T-cell (primary cell): ENCODE data around the gene MCM5. TPM values are rescaled to one million over a fixed set of nuclear protein-coding genes. Genes with fewer than 3 reads are reported as not detected.

Experiments used
- ATAC-seq, 4 experiments: fragments of 200-7000 bp in 3 of 4; fragments of 150-1000 bp in 1 of 4; cut with Tn5 transposase; replicated peaks in 1 of 4; 1 replicate in 3 of 4; 2 replicates in 1 of 4; pipeline ENCODE4 v1.10.0; 2021; ENCODE audit warnings: moderate library complexity in 3 of 4, mild to moderate bottlenecking in 2 of 4, moderate number of reproducible peaks in 1 of 4
- CTCF ChIA-PET, 2 donors: fragments of 300-600 bp; sonication (Branson Sonifier 250); formaldehyde crosslinking; loops; one replicate each; lab custom pipeline; 2022; ENCODE audit warnings: antibody characterized with exemption in 2 of 2; lab: Charles Lee
- POLR2A ChIA-PET, 2 donors: fragments of 300-600 bp; sonication (Branson Sonifier 250); formaldehyde crosslinking; loops; one replicate each; lab custom pipeline; 2022; ENCODE audit warnings: antibody characterized with exemption in 2 of 2; lab: Charles Lee
- DNase-seq, 35 experiments: peaks; one replicate each; pipeline versions ENCODE4 v3.0.0 to v3.0.0-alpha.2; 2013 to 2023
- H3K27ac ChIP-seq: one replicate; pipeline ENCODE4 v1.5.1; 2013; ENCODE audit warnings: low read length
- H3K27me3 ChIP-seq, 2 experiments: replicated peaks in 1 of 2; 1 replicate in 1 of 2; 2 replicates in 1 of 2; pipeline versions ENCODE4 v1.6.1 to v1.7.0; 2013; ENCODE audit warnings: low read length in 1 of 2, mixed read lengths in 1 of 2; ENCODE audit not compliant: control insufficient read depth in 2 of 2, insufficient read depth in 2 of 2; ENCODE audit errors: extremely low read depth in 1 of 2
- H3K36me3 ChIP-seq, 2 donors: 1 replicate in 1 of 2; 2 replicates in 1 of 2; pipeline versions ENCODE4 v1.6.1 to v1.7.0; 2013; ENCODE audit warnings: low read length in 1 of 2; ENCODE audit not compliant: control insufficient read depth in 2 of 2, insufficient read depth in 1 of 2; ENCODE audit errors: extremely low read depth in 1 of 2
- H3K4me1 ChIP-seq, 2 experiments: 1 replicate in 1 of 2; 2 replicates in 1 of 2; pipeline versions ENCODE4 v1.6.1 to v1.7.0; 2013; ENCODE audit warnings: low read length in 2 of 2, mixed read lengths in 1 of 2; ENCODE audit not compliant: insufficient read depth in 2 of 2, control insufficient read depth in 1 of 2; ENCODE audit errors: extremely low read depth in 1 of 2
- H3K4me3 ChIP-seq, 2 donors: 1 replicate in 1 of 2; 2 replicates in 1 of 2; pipeline versions ENCODE4 v1.5.1 to v1.7.0; 2013; ENCODE audit warnings: mild to moderate bottlenecking in 2 of 2, low read length in 1 of 2, moderate library complexity in 1 of 2; ENCODE audit not compliant: control insufficient read depth in 1 of 2; ENCODE audit errors: extremely low read depth in 1 of 2
- H3K9me3 ChIP-seq: 2 replicates; pipeline ENCODE4 v1.7.0; 2013
- H3K27ac Mint-ChIP-seq, 2 donors: one replicate each; pipeline ENCODE4 v1.8.0; 2020 to 2021; ENCODE audit warnings: mild to moderate bottlenecking in 2 of 2, mixed read lengths in 2 of 2
- H3K27me3 Mint-ChIP-seq, 2 donors: one replicate each; pipeline ENCODE4 v1.8.0; 2021 to 2022; ENCODE audit warnings: mixed read lengths in 2 of 2
- H3K36me3 Mint-ChIP-seq: one replicate; pipeline ENCODE4 v1.8.0; 2021; ENCODE audit warnings: mixed read lengths
- H3K4me1 Mint-ChIP-seq, 3 donors: one replicate each; pipeline ENCODE4 v1.8.0; 2020 to 2022; ENCODE audit warnings: mixed read lengths in 3 of 3, mild to moderate bottlenecking in 1 of 3
- H3K4me3 Mint-ChIP-seq, 3 donors: one replicate each; pipeline ENCODE4 v1.8.0; 2020 to 2022; ENCODE audit warnings: mild to moderate bottlenecking in 3 of 3, mixed read lengths in 3 of 3, moderate library complexity in 3 of 3
- H3K9me3 Mint-ChIP-seq, 3 donors: one replicate each; pipeline ENCODE4 v1.8.0; 2020 to 2022; ENCODE audit warnings: mixed read lengths in 3 of 3
- WGBS: methylation state at CpG from one replicate; pipeline ENCODE4 v1.1.5; 2013; ENCODE audit warnings: missing lambda C conversion rate; ENCODE audit not compliant: insufficient coverage; 5-methylcytosine and 5-hydroxymethylcytosine counted together
- total RNA-seq, 35 experiments: library from RNA in 6 of 35; stranded (reverse) in 6 of 35; fragments of 120-200 nt in 1 of 35; gene quantifications; one replicate each; pipeline versions ENCODE4 v1.2.1 to v1.2.4 and lab custom pipeline; 2013 to 2026

MCM5 gene
- total RNA-seq, 5 donors from 2014 or later (not counting 1 experiment from before 2014, with no cell fraction given): 34.7 to 66.8 (median 58.7) TPM

DNA sequence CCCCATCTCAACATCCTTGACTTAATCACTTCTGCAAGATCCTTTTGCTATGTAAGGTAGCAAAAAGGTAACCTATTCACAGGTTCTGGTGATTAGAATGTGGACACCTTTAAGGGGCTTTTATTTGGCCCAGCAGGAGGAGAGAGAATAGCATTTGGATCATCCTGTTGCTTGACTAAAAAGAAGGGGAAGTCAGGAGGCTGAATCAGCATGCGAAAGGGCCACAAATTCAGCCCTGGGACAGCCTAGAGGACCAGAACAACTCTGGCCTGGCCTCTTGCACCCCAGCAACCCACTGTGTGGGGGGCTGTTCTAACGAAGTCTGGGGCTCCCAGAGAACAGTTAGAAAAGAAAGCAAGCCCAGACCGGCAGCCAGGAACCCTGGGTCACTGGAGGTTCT, 22.2 kb upstream of the MCM5 start:
- POLR2A ChIA-PET: no interaction called here
- H3K27me3 Mint-ChIP-seq: peaks cover 10 to 15% of the 10 kb centered on the region in 2 donors
- 92% methylated on average over 2 of the region's 3 CpGs for WGBS
- Histone ChIP-seq H3K4me3 (no peak overlapping the region), H3K9me3 (no peaks in the 10 kb centered on the region), H3K36me3 (no peaks in the 10 kb centered on the region), H3K27ac (no peak overlapping the region), H3K27me3 (peaks cover 0 to 15% of the 10 kb centered on the region in 2 experiments), H3K4me1 (peaks cover 0 to 24% of the 10 kb centered on the region in 2 experiments)
- CTCF ChIA-PET: no interaction called here
- no peaks in the 10 kb centered on the region for H3K36me3 Mint-ChIP-seq
- peaks cover 12 to 27% (median 23%) of the 10 kb centered on the region in 3 donors for H3K4me1 Mint-ChIP-seq
- H3K9me3 Mint-ChIP-seq: no peaks in the 10 kb centered on the region
- ATAC-seq (no peak), DNase-seq (no peak)
- peak overlapping the region in 1 of 3 donors; percentile 15 for H3K4me3 Mint-ChIP-seq
- H3K27ac Mint-ChIP-seq: no peak overlapping the region

GRCh38 chr22:35378621-35379020, 21.3 kb upstream of the MCM5 start:
- peaks cover 17 to 22% of the 10 kb centered on the region in 2 donors for H3K27me3 Mint-ChIP-seq
- Histone ChIP-seq H3K36me3 (no peaks in the 10 kb centered on the region), H3K9me3 (no peaks in the 10 kb centered on the region), H3K4me3 (no peak overlapping the region), H3K27ac (no peak overlapping the region), H3K4me1 (peaks cover 0 to 24% of the 10 kb centered on the region in 2 experiments), H3K27me3 (peaks cover 0 to 21% of the 10 kb centered on the region in 2 experiments)
- CTCF ChIA-PET: no interaction called here
- no peak overlapping the region for H3K27ac Mint-ChIP-seq
- POLR2A ChIA-PET: interaction anchor here in 1 of 2 donors (0.6 kb wide), 1 partner anchor 87 kb away, joined by 4 read pairs; no protein-coding TSS in a partner anchor
- H3K36me3 Mint-ChIP-seq: no peaks in the 10 kb centered on the region
- no peak overlapping the region for H3K4me3 Mint-ChIP-seq
- no peaks in the 10 kb centered on the region for H3K9me3 Mint-ChIP-seq
- ATAC-seq (no peak), DNase-seq (no peak)
- 100% methylated on average over 1 of the region's 3 CpGs for WGBS
- H3K4me1 Mint-ChIP-seq: peaks cover 12 to 27% (median 23%) of the 10 kb centered on the region in 3 donors

DNA sequence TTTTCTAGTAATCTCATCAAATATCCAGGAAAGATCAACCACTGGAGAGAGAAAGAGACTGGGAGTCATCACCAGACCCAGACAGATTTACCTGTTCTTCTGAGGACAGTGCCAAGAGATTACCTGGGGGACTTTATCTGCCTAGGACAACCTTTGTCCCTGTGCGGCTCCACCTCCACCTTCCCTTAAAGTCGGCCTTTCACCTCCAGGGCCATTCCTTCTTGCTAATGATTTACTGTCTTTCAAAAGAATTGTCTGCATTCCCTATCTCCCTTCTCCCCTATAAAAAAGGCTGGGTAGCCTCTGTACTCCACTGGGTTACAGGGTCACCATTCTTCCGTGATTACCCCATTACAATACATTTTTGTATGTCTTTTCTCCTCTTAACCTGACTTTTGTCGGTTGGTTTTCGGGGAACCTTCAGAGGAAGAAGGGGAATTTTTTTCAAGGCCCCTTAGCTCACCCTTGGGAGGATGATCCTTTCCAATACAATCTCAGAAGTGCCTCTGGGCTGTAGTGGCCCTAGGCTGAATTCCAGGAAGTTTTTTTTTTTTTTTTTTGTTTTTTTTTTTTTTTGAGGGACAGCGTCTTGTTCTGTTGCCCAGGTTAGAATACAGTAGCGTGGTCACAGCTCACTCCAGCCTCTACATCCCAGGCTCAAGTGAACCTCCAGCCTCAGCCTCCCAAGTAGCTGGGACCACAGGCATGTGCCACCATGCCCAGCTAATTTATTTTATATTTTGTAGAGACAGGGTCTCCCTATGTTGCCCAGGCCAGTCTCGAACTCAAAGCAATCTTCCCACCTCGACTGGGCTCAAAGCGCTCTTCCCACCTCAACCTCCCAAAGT, 20.6 kb upstream of the MCM5 start:
- no peaks in the 10 kb centered on the region for H3K36me3 Mint-ChIP-seq
- CTCF ChIA-PET: no interaction called here
- H3K4me3 Mint-ChIP-seq: peak overlapping the region in 1 of 3 donors; percentile 64
- H3K27me3 Mint-ChIP-seq: peaks cover 19 to 27% of the 10 kb centered on the region in 2 donors
- no peaks in the 10 kb centered on the region for H3K36me3 ChIP-seq
- peaks cover 12 to 27% (median 23%) of the 10 kb centered on the region in 3 donors for H3K4me1 Mint-ChIP-seq
- no peak overlapping the region for H3K27ac Mint-ChIP-seq
- ATAC-seq (no peak), DNase-seq (no peak)
- peaks cover 0 to 29% of the 10 kb centered on the region in 2 experiments for H3K27me3 ChIP-seq
- no peak overlapping the region for H3K27ac ChIP-seq
- no peaks in the 10 kb centered on the region for H3K9me3 ChIP-seq
- POLR2A ChIA-PET: no interaction called here
- peaks cover 0 to 24% of the 10 kb centered on the region in 2 experiments for H3K4me1 ChIP-seq
- 92% methylated on average over 2 of the region's 10 CpGs for WGBS
- no peaks in the 10 kb centered on the region for H3K9me3 Mint-ChIP-seq
- no peak overlapping the region for H3K4me3 ChIP-seq

DNA sequence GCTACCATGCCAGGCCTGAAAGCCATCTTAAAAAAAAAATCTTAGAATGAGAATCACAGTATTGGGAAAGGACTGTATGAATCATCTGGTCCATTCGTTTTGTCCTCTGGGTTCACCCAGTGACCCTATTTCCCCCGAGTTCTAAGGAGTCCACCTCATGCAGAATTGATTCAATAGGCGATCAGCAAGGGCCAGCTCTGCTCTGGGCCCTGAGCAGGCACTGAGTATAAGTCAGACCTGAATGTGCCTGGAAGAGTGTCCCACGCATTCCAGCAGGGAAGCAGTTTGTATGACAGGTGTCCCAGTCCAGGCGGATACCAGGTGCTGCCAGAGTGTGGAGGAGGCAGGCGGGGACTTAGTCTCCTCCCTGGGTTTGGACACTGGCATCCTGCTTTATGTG, 19.9 kb upstream of the MCM5 start:
- no peak for ATAC-seq
- peaks cover 0 to 35% of the 10 kb centered on the region in 2 experiments for H3K27me3 ChIP-seq
- 92% methylated on average over 5 of the region's 6 CpGs for WGBS
- POLR2A ChIA-PET: no interaction called here
- no peak for DNase-seq
- no peak overlapping the region for H3K4me3 ChIP-seq
- H3K4me1 Mint-ChIP-seq: peaks cover 12 to 27% (median 23%) of the 10 kb centered on the region in 3 donors
- H3K27ac Mint-ChIP-seq: no peak overlapping the region
- H3K9me3 Mint-ChIP-seq: no peaks in the 10 kb centered on the region
- no peak overlapping the region for H3K27ac ChIP-seq
- H3K4me1 ChIP-seq: peaks cover 0 to 24% of the 10 kb centered on the region in 2 experiments
- H3K4me3 Mint-ChIP-seq: peak overlapping the region in 1 of 3 donors; percentile 64
- no peaks in the 10 kb centered on the region for H3K36me3 Mint-ChIP-seq
- CTCF ChIA-PET: no interaction called here
- no peaks in the 10 kb centered on the region for H3K9me3 ChIP-seq
- H3K36me3 ChIP-seq: no peaks in the 10 kb centered on the region
- peaks cover 19 to 33% of the 10 kb centered on the region in 2 donors for H3K27me3 Mint-ChIP-seq

DNA sequence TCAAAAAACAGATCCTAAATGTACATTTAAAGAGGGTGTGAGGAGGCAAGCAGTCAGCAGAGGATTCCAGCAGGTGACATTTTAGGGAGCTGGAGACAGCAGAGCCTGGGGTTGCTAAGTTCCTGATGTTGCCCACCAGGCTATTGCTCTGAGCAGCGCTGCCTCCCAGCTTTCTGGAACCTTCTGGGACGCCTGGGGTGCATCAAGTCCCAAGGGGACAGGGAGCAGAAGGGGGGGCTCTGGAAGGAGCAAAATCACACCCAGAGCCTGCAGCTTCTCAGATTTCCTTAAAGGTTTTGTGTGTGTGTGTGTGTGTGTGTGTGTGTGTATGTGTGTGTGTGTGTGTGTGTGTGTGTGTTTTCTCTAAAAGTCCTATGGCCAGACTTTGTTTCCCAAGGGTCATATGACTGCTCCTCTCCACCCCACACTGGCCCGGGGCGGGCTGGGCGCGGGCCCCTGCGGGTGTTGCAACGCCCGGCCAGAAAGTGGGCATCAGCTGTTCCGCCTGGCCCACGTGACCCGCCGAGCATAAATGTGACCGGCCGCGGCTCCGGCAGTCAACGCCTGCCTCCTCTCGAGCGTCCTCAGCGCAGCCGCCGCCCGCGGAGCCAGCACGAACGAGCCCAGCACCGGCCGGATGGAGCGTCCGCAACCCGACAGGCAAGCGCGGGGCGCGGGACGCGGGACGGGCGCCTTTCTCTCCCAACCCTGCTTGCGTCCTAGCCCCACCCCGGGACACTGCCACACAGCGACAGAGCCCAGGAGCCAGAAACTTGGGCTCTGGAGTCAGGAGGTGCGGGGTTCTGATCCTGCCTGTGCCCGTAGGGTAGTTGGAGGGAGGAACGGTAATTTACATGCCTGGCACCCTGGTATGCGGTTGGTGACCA, 19.2 kb upstream of the MCM5 start, which contains the start of gene HMOX1:
Gene HMOX1 (plus strand): TSS at position 560 of the 887 bp plus-strand sequence. CDS start 78 bp downstream, at position 638.
- Histone ChIP-seq H3K27me3 (peaks cover 0 to 41% of the 10 kb centered on the region in 2 experiments), H3K36me3 (no peaks in the 10 kb centered on the region), H3K9me3 (no peaks in the 10 kb centered on the region), H3K4me3 (peak within 1 kb of the TSS; percentile 25 to 43), H3K4me1 (peaks cover 0 to 24% of the 10 kb centered on the region in 2 experiments), H3K27ac (no peak within 1 kb of the TSS)
- no peaks in the 10 kb centered on the region for H3K9me3 Mint-ChIP-seq
- peaks cover 12 to 27% (median 23%) of the 10 kb centered on the region in 3 donors for H3K4me1 Mint-ChIP-seq
- POLR2A ChIA-PET: no interaction called here
- H3K36me3 Mint-ChIP-seq: no peaks in the 10 kb centered on the region
- ATAC-seq (peak; percentile 75 to 91 (median 86)), DNase-seq (peak in 32 of 35 experiments; percentile 10 to 62 (median 31))
- H3K27ac Mint-ChIP-seq: peak within 1 kb of the TSS in 1 of 2 donors; percentile 11
- 9% methylated on average over 30 of the region's 47 CpGs for WGBS
- CTCF ChIA-PET: no interaction called here
- peak within 1 kb of the TSS; percentile 28 to 64 (median 47) for H3K4me3 Mint-ChIP-seq
- peaks cover 19 to 36% of the 10 kb centered on the region in 2 donors for H3K27me3 Mint-ChIP-seq
